Calu3 (cell line): ENCODE results near the gene IKZF3. TPM values are rescaled to one million over a fixed set of nuclear protein-coding genes. Genes with fewer than 3 reads are reported as not detected.

Experiments
- BruUV-seq: library from RNA; stranded (reverse); fragments of 400-500 nt; replicated peaks from 2 replicates; lab custom pipeline; 2021; lab: Mats Ljungman, UMichigan
- CTCF ChIA-PET: fragments of 300-600 bp; sonication (Branson Sonifier 250); formaldehyde crosslinking; loops from one replicate; lab custom pipeline; 2022; ENCODE audit warnings: antibody characterized with exemption; lab: Charles Lee
- DNase-seq: peaks from one replicate; pipeline ENCODE4 v3.0.0; 2022
- H3K27ac Mint-ChIP-seq: one replicate; pipeline ENCODE4 v1.8.0; 2022; ENCODE audit warnings: mixed read lengths; ENCODE audit not compliant: unreplicated experiment
- H3K27me3 Mint-ChIP-seq: one replicate; pipeline ENCODE4 v1.8.0; 2022; ENCODE audit warnings: mixed read lengths; ENCODE audit not compliant: unreplicated experiment
- H3K36me3 Mint-ChIP-seq: one replicate; pipeline ENCODE4 v1.8.0; 2022; ENCODE audit warnings: mild to moderate bottlenecking, moderate library complexity, mixed read lengths; ENCODE audit not compliant: insufficient read depth, unreplicated experiment
- H3K4me1 Mint-ChIP-seq: one replicate; pipeline ENCODE4 v1.8.0; 2022; ENCODE audit warnings: mild to moderate bottlenecking, low read depth, mixed read lengths; ENCODE audit not compliant: unreplicated experiment
- H3K4me3 Mint-ChIP-seq: one replicate; pipeline ENCODE4 v1.8.0; 2022; ENCODE audit warnings: mild to moderate bottlenecking, low read depth, moderate library complexity, mixed read lengths; ENCODE audit not compliant: unreplicated experiment
- H3K9me3 Mint-ChIP-seq: one replicate; pipeline ENCODE4 v1.8.0; 2022; ENCODE audit warnings: low read depth, mixed read lengths; ENCODE audit not compliant: unreplicated experiment
- intact Hi-C: fragments of 100-400 bp; cut with micrococcal nuclease; formaldehyde crosslinking; loops from one replicate; pipeline ENCODE4 v1.10.0; 2022; ENCODE audit not compliant: unreplicated experiment
- total RNA-seq: library from RNA; stranded (reverse); gene quantifications from 2 replicates; pipeline ENCODE4 v1.2.3, GENCODE V29; 2022
- TF ChIP-seq, protein P1 (sequence below): fragments of 200-600 bp; IDR thresholded peaks from one replicate; pipeline ENCODE4 v1.8.0; 2022; ENCODE audit warnings: antibody characterized with exemption; ENCODE audit not compliant: unreplicated experiment

The IKZF3 gene
- total RNA-seq, 1 experiment from 2014 or later, result 30.9 TPM

DNA sequence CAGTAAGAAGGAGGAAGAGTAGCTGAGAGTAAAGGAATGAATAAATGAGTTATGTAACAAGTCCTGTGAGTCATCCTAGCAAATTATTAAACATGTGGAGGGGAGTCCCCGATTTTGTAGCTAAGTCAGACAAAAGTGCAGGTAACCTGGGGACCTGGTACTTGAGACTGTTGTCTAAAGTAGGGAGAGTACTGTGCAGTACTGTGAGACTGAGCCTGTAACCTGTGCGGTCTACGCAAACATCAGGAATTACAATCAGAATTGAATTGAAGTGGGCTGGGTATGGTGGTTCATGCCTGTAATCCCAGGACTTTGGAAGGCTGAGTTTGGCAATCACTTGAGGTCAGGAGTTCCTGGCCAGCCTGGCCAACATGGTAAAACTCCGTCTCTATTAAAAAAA is 35.7 kb downstream of the IKZF3 start:
- BruUV-seq, result no TSS peak
- peak; percentile 100 for DNase-seq
- CTCF ChIA-PET, result interaction anchor here (0.6 to 31.7 kb wide), 86 partner anchors 8 to 1270 kb away, joined by 3 to 1809 read pairs (median 8); partner anchors contain the start of genes CASC3, ERBB2, GRB7 and GSDMA
- intact Hi-C loops, result loop anchor here (1.0 to 2.0 kb wide), 17 partner anchors 20 to 206 kb away; partner anchors contain the start of genes IKZF3, MIEN1, PGAP3 and PSMD3
- Mint-ChIP-seq H3K27ac (peak overlapping the region; percentile 48), H3K4me1 (peaks cover 17% of the 10 kb centered on the region), H3K36me3 (peaks cover 8% of the 10 kb centered on the region), H3K9me3 (peaks cover 19% of the 10 kb centered on the region), H3K4me3 (peak overlapping the region; percentile 36), H3K27me3 (no peaks in the 10 kb centered on the region)
- TF ChIP-seq, protein P1, sequence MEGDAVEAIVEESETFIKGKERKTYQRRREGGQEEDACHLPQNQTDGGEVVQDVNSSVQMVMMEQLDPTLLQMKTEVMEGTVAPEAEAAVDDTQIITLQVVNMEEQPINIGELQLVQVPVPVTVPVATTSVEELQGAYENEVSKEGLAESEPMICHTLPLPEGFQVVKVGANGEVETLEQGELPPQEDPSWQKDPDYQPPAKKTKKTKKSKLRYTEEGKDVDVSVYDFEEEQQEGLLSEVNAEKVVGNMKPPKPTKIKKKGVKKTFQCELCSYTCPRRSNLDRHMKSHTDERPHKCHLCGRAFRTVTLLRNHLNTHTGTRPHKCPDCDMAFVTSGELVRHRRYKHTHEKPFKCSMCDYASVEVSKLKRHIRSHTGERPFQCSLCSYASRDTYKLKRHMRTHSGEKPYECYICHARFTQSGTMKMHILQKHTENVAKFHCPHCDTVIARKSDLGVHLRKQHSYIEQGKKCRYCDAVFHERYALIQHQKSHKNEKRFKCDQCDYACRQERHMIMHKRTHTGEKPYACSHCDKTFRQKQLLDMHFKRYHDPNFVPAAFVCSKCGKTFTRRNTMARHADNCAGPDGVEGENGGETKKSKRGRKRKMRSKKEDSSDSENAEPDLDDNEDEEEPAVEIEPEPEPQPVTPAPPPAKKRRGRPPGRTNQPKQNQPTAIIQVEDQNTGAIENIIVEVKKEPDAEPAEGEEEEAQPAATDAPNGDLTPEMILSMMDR, result no peak

DNA sequence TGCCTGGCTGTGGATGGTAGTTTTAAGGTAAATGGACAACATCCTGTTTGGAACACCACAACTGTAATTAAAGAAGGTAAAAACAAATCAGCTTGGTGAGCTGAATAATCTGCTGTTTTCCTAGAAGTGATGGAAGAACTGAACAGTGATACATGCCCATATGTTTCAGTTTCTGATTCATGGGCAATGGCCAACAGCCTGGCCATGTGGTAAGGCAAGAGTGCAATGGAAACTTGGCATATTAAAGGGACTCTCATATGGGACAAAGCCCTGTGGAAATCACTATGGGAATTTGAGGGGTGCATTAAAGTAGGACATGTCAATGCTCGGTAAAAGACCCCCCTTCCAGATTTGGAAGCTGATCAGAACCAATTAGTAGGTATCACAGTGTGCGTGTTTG is 37.8 kb downstream of the IKZF3 start:
- peaks cover 17% of the 10 kb centered on the region for H3K4me1 Mint-ChIP-seq
- H3K9me3 Mint-ChIP-seq, result peaks cover 23% of the 10 kb centered on the region
- no peaks in the 10 kb centered on the region for H3K27me3 Mint-ChIP-seq
- no peak overlapping the region for H3K27ac Mint-ChIP-seq
- H3K4me3 Mint-ChIP-seq, result no peak overlapping the region
- DNase-seq, result peak; percentile 62
- peaks cover 8% of the 10 kb centered on the region for H3K36me3 Mint-ChIP-seq
- intact Hi-C loops, result no loop called here
- CTCF ChIA-PET, result interaction anchor here (0.7 to 31.7 kb wide), 30 partner anchors 12 to 1492 kb away, joined by 3 to 1809 read pairs (median 66); partner anchors contain the start of genes GRB7, GSDMA, GSDMB and IKZF3
- BruUV-seq, result no TSS peak
- TF ChIP-seq, protein P1, result no peak

DNA sequence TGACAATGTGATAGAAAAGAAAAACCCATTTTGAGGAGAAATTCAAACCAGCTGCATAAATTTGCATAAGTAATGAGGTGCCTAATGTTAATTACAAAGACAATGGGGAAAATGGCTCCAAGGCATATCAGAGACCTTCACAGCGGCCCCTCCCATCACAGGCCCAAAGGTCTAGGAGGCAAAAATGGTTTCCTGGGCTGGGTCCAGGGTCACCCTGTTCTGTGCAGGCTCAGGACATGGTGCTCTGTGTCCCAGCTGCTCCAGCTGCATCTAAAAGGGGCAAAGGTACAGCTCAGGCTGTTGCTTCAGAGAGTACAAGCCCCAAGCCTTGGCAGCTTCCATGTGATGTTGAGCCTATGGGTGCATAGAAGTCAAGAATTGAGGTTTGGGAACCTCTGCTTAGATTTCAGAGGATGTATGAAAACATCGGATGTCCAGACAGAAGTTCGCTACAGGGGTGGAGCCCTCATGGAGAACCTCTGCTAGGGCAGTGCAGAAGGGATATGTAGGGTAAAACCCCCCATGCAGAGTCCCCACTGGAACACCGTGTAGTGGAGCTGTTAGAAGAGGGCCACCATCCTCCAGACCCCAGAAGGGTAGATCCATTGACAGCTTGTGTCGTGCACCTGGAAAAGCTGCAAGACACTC is 40.6 kb downstream of the IKZF3 start:
- Mint-ChIP-seq H3K36me3 (peaks cover 6% of the 10 kb centered on the region), H3K4me1 (peaks cover 23% of the 10 kb centered on the region), H3K4me3 (no peak overlapping the region), H3K27me3 (no peaks in the 10 kb centered on the region), H3K27ac (no peak overlapping the region), H3K9me3 (peaks cover 25% of the 10 kb centered on the region)
- TSS peak; percentile 94 for BruUV-seq
- peak; percentile 80 for DNase-seq
- intact Hi-C loops, result no loop called here
- TF ChIP-seq, protein P1, result no peak
- CTCF ChIA-PET, result interaction anchor here (0.6 to 31.7 kb wide), 25 partner anchors 10 to 796 kb away, joined by 3 to 1809 read pairs (median 58); partner anchors contain the start of genes ERBB2, GRB7, GSDMA and GSDMB

DNA sequence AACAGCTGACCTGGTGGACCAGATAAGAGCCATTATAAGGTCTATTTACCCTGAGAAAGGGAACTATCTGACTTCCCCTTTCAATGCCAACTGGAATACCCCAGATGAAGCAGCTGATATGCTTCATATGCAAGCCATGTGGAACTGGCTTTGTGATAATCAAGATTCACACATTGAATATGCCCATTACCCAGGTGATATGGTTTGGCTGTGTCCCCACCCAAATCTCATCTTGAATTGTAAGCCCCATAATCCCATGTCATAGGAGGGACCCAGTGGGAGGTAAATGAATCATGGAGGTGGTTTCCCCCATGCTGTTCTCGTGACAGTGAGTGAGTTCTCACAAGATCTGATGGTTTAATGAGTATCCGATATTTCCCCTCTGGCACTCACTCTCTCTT is 42.1 kb downstream of the IKZF3 start:
- Mint-ChIP-seq H3K4me3 (no peak overlapping the region), H3K27ac (no peak overlapping the region), H3K36me3 (no peaks in the 10 kb centered on the region), H3K4me1 (peaks cover 9% of the 10 kb centered on the region), H3K27me3 (no peaks in the 10 kb centered on the region), H3K9me3 (peaks cover 25% of the 10 kb centered on the region)
- CTCF ChIA-PET, result interaction anchor here (0.6 to 31.7 kb wide), 33 partner anchors 8 to 205 kb away, joined by 3 to 1809 read pairs (median 56); partner anchors contain the start of genes ERBB2, GRB7, GSDMA and GSDMB
- no TSS peak for BruUV-seq
- intact Hi-C loops, result no loop called here
- peak; percentile 59 for DNase-seq
- TF ChIP-seq, protein P1, result no peak
